ENCODE results near the gene LSAMP. TPM values are rescaled to one million over a fixed set of nuclear protein-coding genes. Genes with fewer than 3 reads are reported as not detected.

LSAMP gene
- total and polyA plus RNA-seq, 2 of the 4 experiments (the other 2 are of a cell fraction) = 7.9 to 8.0 TPM

DNA sequence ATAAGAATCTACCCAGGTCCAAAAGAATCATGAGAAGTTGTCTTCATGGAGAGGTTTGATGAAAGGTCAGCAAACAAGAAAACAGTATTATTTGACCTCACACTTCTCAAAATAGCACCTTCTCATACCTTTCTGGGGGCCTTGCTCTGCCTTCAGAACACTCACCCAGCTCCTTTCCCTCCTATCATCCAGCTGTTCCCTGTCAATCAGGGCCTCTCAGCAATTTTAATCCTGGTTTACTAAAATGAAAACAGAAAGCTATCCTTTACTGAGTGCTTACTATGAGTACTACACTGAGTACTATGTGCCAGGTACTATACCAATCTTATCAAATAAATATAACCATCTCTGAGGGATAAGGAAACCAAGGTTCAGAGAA, 683.4 kb downstream of the LSAMP start:
- H4K8ac ChIP-seq (ENCODE audit: low read depth in 2 of 2, low read length in 2 of 2) = no peak overlapping the region
- H3K9ac ChIP-seq (ENCODE audit: low read depth, low read length) = no peak overlapping the region
- H2BK120ac ChIP-seq (ENCODE audit: low read depth, low read length) = no peak overlapping the region
- BruUV-seq (replicated peaks) = no TSS peak
- no peaks in the 10 kb centered on the region for H4K20me1 ChIP-seq (ENCODE audit: insufficient read depth, low read length)
- H3K27ac ChIP-seq (ENCODE audit: insufficient read depth, low read length) = no peak overlapping the region
- no peak overlapping the region for H2AK9ac ChIP-seq (replicated peaks; ENCODE audit: low read depth, low read length, poor library complexity)
- H2BK15ac ChIP-seq (ENCODE audit: low read depth, low read length) = no peak overlapping the region
- no peaks in the 10 kb centered on the region for H3K79me1 ChIP-seq (ENCODE audit: low read depth in 1 of 2, low read length in 2 of 2)
- no peaks in the 10 kb centered on the region for H3K9me3 ChIP-seq (ENCODE audit: control insufficient read depth, insufficient read depth, low read length)
- no peak overlapping the region for H4K91ac ChIP-seq (ENCODE audit: insufficient read depth, low read depth, low read length)
- CTCF ChIA-PET = no interaction called here
- no peak overlapping the region for H3K4me3 ChIP-seq (ENCODE audit: insufficient read depth, low read depth, low read length)
- H3K4me2 ChIP-seq (ENCODE audit: low read depth, low read length) = no peak overlapping the region
- TF ChIP-seq MAZ (IDR thresholded peaks at IDR 0.05; ENCODE audit: borderline replicate concordance, low read depth, low read length) (no peak), SMC3 (IDR thresholded peaks at IDR 0.05; ENCODE audit: low read depth, low read length) (no peak)
- no peak overlapping the region for H3K14ac ChIP-seq (replicated peaks; ENCODE audit: low read depth, low read length)
- intact Hi-C loops (cut with micrococcal nuclease) = no loop called here
- H3K18ac ChIP-seq (ENCODE audit: low read depth, low read length) = no peak overlapping the region
- DNase-seq (no peak), ATAC-seq (ENCODE audit: low read depth) (no peak)
- no peak overlapping the region for H3K23ac ChIP-seq (ENCODE audit: low read depth, low read length)
- H3K36me3 ChIP-seq (ENCODE audit: control insufficient read depth, insufficient read depth, low read length) = no peaks in the 10 kb centered on the region
- no peak overlapping the region for H4K5ac ChIP-seq (ENCODE audit: low read depth, low read length)
- H2BK20ac ChIP-seq (ENCODE audit: low read depth, low read length) = no peak overlapping the region
- no peak overlapping the region for H3K56ac ChIP-seq (ENCODE audit: extremely low read depth, insufficient read depth, low read length)
- in situ Hi-C loops (cut with MboI; ENCODE audit: low sequenced_read_pairs) = no loop called here
- dilution Hi-C loops (cut with HindIII; ENCODE audit: low sequenced_read_pairs, unreplicated experiment) = no loop called here
- no peak overlapping the region for H3K4ac ChIP-seq (ENCODE audit: low read depth, low read length)
- H2AK5ac ChIP-seq (ENCODE audit: low read depth, low read length) = no peak overlapping the region
- H3K9me1 ChIP-seq (ENCODE audit: insufficient read depth, low read length) = no peaks in the 10 kb centered on the region
- H2BK5ac ChIP-seq (ENCODE audit: low read depth, low read length, poor library complexity, severe bottlenecking) = no peak overlapping the region
- H2AFZ ChIP-seq (replicated peaks; ENCODE audit: low read length, poor library complexity) = no peak overlapping the region
- no peaks in the 10 kb centered on the region; the same call in 1 of the 2 replicates for H3K27me3 ChIP-seq (ENCODE audit: control insufficient read depth, insufficient read depth, low read length)
- H3K4me1 ChIP-seq (ENCODE audit: control insufficient read depth, insufficient read depth, low read length) = peaks cover 5% of the 10 kb centered on the region
- POLR2A ChIA-PET (ENCODE audit: unreplicated experiment) = no interaction called here
